ENCODE data around the gene PKIG.

DNA sequence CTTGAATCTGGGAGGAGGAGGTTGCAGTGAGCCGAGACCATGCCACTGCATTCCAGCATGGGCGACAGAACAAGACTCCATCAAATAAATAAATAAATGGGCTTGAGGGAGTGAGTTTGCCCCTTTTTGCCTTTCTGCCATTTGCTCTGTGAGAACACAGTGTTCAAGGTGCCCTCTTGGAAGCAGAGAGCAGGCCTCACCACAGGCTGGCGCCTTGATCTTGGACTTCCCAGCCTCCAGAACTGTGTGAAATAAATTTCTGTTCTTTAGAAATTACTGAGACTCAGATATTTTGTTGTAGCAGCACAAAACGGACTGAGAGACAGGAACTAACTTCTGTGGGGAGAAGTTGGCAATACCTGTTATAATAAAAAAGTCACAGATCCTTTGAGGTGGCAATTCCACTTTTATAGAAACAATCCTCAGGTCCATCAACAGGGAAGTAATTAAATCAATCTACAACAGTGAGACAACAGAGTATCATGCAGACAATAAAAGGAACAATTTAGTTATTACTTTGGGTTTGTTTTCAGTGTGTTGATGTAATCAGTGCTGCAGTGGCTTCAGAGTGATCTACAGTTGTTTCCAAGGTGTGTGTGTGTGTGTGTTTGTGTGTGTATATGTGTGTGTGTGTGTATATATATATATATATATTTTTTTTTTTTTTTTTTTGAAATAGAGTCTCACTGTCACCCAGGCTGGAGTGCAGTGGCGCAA is 24.5 kb downstream of the PKIG start:
- TF ChIP-seq CTCF (IDR thresholded peaks at IDR 0.05; ENCODE audit: insufficient read depth, low read depth, low read length) (no peak), EZH2 (IDR thresholded peaks at IDR 0.05; ENCODE audit: insufficient read depth, low read length) (no peak)
